SK-MEL-5 (cell line): ENCODE data around the gene CDX1. TPM values are rescaled to one million over a fixed set of nuclear protein-coding genes. Genes with fewer than 3 reads are reported as not detected.

Source experiments
- DNase-seq: peaks from one replicate; pipeline ENCODE4 v3.0.0-alpha.2; 2016; ENCODE audit warnings: low read depth, low spot score
- in situ Hi-C: cut with HindIII; loops from 2 replicates; pipeline ENCODE4 v1.10.0; 2016; ENCODE audit warnings: low sequenced_read_pairs, high pct_unique_total_duplicates, low pct_unique_long_range_greater_than_20kb
- total RNA-seq: library from RNA; depleted of rRNA; stranded (reverse); fragments of >200 nt; shearing (Covaris generic); gene quantifications from 2 replicates; pipeline ENCODE4 v1.2.3, GENCODE V29; 2014

CDX1 gene
- total RNA-seq, 1 experiment from 2014 or later = not detected

- in situ Hi-C loops = no loop called here
Measured at GRCh38 chr5:150142185-150142958, 24.2 kb upstream of the CDX1 start.

GRCh38 chr5:150142959-150143349, 23.6 kb upstream of the CDX1 start:
- DNase-seq = no peak

More at GRCh38 chr5:150142185-150142958, 24.2 kb upstream of the CDX1 start:
- DNase-seq = no peak

GRCh38 chr5:150143350-150144245, 23.0 kb upstream of the CDX1 start:
- in situ Hi-C loops = no loop called here

More at GRCh38 chr5:150142959-150143349, 23.6 kb upstream of the CDX1 start:
- in situ Hi-C loops = no loop called here

GRCh38 chr5:150144246-150144801, 22.3 kb upstream of the CDX1 start:
- in situ Hi-C loops = no loop called here
- DNase-seq = no peak

More at GRCh38 chr5:150143350-150144245, 23.0 kb upstream of the CDX1 start:
- DNase-seq = no peak

GRCh38 chr5:150144879-150145278, 21.7 kb upstream of the CDX1 start:
- in situ Hi-C loops = no loop called here
- DNase-seq = no peak

GRCh38 chr5:150146235-150146634, 20.3 kb upstream of the CDX1 start:
- DNase-seq = no peak
- in situ Hi-C loops = no loop called here

- DNase-seq = no peak
Measured at GRCh38 chr5:150146862-150147601, 19.5 kb upstream of the CDX1 start.

GRCh38 chr5:150147670-150148069, 18.9 kb upstream of the CDX1 start:
- in situ Hi-C loops = no loop called here

More at GRCh38 chr5:150146862-150147601, 19.5 kb upstream of the CDX1 start:
- in situ Hi-C loops = no loop called here

GRCh38 chr5:150148117-150148927, 18.3 kb upstream of the CDX1 start:
- in situ Hi-C loops = no loop called here
- DNase-seq = no peak

More at GRCh38 chr5:150147670-150148069, 18.9 kb upstream of the CDX1 start:
- no peak for DNase-seq

GRCh38 chr5:150149618-150150017, 17.0 kb upstream of the CDX1 start:
- in situ Hi-C loops = no loop called here
- no peak for DNase-seq

- no peak for DNase-seq
- in situ Hi-C loops = no loop called here
Measured at GRCh38 chr5:150152636-150153462, 13.7 kb upstream of the CDX1 start.

GRCh38 chr5:150153483-150153882, 13.1 kb upstream of the CDX1 start:
- no peak for DNase-seq
- in situ Hi-C loops = no loop called here

- in situ Hi-C loops = no loop called here
- DNase-seq = no peak
Measured at GRCh38 chr5:150153957-150154617, 12.5 kb upstream of the CDX1 start.

GRCh38 chr5:150154618-150155128, 11.9 kb upstream of the CDX1 start:
- DNase-seq = no peak
- in situ Hi-C loops = no loop called here

GRCh38 chr5:150155258-150156026, 11.1 kb upstream of the CDX1 start, which contains the start of gene PDGFRB:
Gene PDGFRB (minus strand): TSS chr5:150155845. CDS start chr5:150137047, 18,798 bp downstream.
- in situ Hi-C loops = no loop called here
- DNase-seq = peak; percentile 19
